KMS-11 (cell line): ENCODE data around the gene TFF3.

Experiments
- H2AFZ ChIP-seq: fragments of 200-600 bp; sonication (generic); 2 replicates; pipeline ENCODE4 v1.6.1; 2016; ENCODE audit warnings: antibody characterized with exemption, mixed run types, low read depth
- H3K27ac ChIP-seq: fragments of 200-600 bp; sonication (generic); 2 replicates; pipeline ENCODE4 v1.6.1; 2016; ENCODE audit warnings: mild to moderate bottlenecking, mixed run types
- H3K27me3 ChIP-seq: fragments of 200-600 bp; sonication (generic); 2 replicates; pipeline ENCODE4 v1.6.1; 2017; ENCODE audit warnings: mild to moderate bottlenecking, low read depth, mixed run types, moderate library complexity; ENCODE audit not compliant: insufficient read depth
- H3K36me3 ChIP-seq: fragments of 200-600 bp; sonication (generic); 2 replicates; pipeline ENCODE4 v1.6.1; 2017; ENCODE audit warnings: mild to moderate bottlenecking, mixed run types; ENCODE audit not compliant: insufficient read depth
- H3K4me1 ChIP-seq: fragments of 200-600 bp; sonication (generic); 2 replicates; pipeline ENCODE4 v1.6.1; 2016; ENCODE audit warnings: mild to moderate bottlenecking, low read depth, mixed run types; ENCODE audit not compliant: poor library complexity, severe bottlenecking
- H3K4me2 ChIP-seq: fragments of 200-600 bp; sonication (generic); 2 replicates; pipeline ENCODE4 v1.7.0; 2016; ENCODE audit warnings: mild to moderate bottlenecking, mixed run types
- H3K4me3 ChIP-seq: fragments of 200-600 bp; sonication (generic); IDR thresholded peaks from 2 replicates; pipeline ENCODE4 v1.6.1; 2017; ENCODE audit warnings: low read depth, low read length, mixed read lengths; ENCODE audit not compliant: insufficient read depth
- H3K79me2 ChIP-seq: fragments of 200-600 bp; sonication (generic); 2 replicates; pipeline ENCODE4 v1.6.1; 2016; ENCODE audit warnings: low read depth, mixed run types; ENCODE audit not compliant: insufficient read depth
- H3K9ac ChIP-seq: fragments of 200-600 bp; sonication (generic); 2 replicates; pipeline ENCODE4 v1.6.1; 2016; ENCODE audit warnings: mild to moderate bottlenecking, mixed run types
- H4K20me1 ChIP-seq: fragments of 200-600 bp; sonication (generic); 2 replicates; pipeline ENCODE4 v1.6.1; 2016; ENCODE audit warnings: mild to moderate bottlenecking, mixed run types; ENCODE audit not compliant: insufficient read depth
- TF ChIP-seq, protein P1 (sequence below): fragments of 200-600 bp; sonication (generic); conservative IDR thresholded peaks from 2 replicates; pipeline ENCODE4 v1.6.1; 2017; ENCODE audit warnings: low read depth, mild to moderate bottlenecking, antibody characterized with exemption, low read length, moderate library complexity, mixed read lengths

TFF3 gene

DNA sequence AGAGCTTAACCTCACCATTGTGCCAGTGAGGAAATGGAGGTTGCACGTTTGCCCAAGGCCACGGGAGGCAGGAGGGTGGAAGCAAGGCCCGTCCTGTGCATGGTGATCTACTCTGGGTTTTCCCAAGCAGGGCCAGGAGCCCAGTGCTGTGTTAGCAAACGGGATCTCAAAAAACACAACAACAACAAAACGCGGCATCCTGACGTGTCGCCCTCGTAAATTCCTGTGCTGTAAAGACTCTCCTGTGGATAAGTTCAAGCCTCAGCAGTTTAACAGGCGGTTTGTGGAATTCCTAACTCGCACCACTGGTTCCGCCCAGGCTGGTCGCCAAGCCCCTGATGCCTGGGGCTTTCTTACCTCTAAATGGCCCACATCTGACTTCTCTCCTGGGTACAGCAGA lies 39.1 kb downstream of the TFF3 start:
- no peak overlapping the region for H3K4me3 ChIP-seq
- no peaks in the 10 kb centered on the region for H4K20me1 ChIP-seq
- H3K4me2 ChIP-seq, result no peak overlapping the region
- no peak overlapping the region for H3K9ac ChIP-seq
- H2AFZ ChIP-seq, result no peak overlapping the region
- H3K27me3 ChIP-seq, result no peaks in the 10 kb centered on the region
- H3K4me1 ChIP-seq, result no peaks in the 10 kb centered on the region
- TF ChIP-seq, protein P1, sequence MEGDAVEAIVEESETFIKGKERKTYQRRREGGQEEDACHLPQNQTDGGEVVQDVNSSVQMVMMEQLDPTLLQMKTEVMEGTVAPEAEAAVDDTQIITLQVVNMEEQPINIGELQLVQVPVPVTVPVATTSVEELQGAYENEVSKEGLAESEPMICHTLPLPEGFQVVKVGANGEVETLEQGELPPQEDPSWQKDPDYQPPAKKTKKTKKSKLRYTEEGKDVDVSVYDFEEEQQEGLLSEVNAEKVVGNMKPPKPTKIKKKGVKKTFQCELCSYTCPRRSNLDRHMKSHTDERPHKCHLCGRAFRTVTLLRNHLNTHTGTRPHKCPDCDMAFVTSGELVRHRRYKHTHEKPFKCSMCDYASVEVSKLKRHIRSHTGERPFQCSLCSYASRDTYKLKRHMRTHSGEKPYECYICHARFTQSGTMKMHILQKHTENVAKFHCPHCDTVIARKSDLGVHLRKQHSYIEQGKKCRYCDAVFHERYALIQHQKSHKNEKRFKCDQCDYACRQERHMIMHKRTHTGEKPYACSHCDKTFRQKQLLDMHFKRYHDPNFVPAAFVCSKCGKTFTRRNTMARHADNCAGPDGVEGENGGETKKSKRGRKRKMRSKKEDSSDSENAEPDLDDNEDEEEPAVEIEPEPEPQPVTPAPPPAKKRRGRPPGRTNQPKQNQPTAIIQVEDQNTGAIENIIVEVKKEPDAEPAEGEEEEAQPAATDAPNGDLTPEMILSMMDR, result no peak
- no peak overlapping the region for H3K27ac ChIP-seq
- H3K79me2 ChIP-seq, result no peaks in the 10 kb centered on the region
- H3K36me3 ChIP-seq, result no peaks in the 10 kb centered on the region

DNA sequence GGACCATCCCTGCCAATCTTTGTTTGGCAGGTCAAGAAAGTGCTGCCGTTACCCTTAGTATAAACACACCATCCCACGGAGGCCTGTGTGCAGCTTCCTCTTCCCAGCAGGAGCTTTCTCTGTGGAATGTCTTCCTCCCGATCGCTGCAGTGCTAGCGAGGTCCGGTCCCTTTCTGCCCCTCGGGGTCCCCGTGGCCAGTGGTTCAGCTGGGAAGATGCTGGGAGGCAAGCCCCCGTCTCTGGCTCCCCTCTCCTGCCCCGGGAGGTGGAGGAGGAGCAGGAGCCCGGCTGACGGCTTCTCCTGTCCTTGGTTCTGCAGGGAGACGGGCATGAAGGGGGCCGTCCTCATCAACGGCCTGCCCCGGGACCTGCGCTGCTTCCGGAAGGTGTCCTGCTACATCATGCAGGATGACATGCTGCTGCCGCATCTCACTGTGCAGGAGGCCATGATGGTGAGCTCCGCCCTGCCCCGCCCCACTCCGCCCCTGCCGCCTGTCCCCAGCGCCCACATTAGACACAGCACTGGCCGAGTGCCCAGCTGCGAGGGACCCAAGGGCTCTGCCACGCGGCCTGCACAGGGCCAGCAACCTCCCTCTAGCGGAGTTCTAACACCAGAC lies 42.1 kb downstream of the TFF3 start:
- Histone ChIP-seq H3K4me2 (no peak overlapping the region), H3K27ac (no peak overlapping the region), H3K4me3 (no peak overlapping the region), H3K9ac (no peak overlapping the region), H3K27me3 (no peaks in the 10 kb centered on the region), H3K79me2 (no peaks in the 10 kb centered on the region), H3K36me3 (no peaks in the 10 kb centered on the region), H2AFZ (no peak overlapping the region), H3K4me1 (no peaks in the 10 kb centered on the region), H4K20me1 (no peaks in the 10 kb centered on the region)
- TF ChIP-seq, protein P1, result no peak

DNA sequence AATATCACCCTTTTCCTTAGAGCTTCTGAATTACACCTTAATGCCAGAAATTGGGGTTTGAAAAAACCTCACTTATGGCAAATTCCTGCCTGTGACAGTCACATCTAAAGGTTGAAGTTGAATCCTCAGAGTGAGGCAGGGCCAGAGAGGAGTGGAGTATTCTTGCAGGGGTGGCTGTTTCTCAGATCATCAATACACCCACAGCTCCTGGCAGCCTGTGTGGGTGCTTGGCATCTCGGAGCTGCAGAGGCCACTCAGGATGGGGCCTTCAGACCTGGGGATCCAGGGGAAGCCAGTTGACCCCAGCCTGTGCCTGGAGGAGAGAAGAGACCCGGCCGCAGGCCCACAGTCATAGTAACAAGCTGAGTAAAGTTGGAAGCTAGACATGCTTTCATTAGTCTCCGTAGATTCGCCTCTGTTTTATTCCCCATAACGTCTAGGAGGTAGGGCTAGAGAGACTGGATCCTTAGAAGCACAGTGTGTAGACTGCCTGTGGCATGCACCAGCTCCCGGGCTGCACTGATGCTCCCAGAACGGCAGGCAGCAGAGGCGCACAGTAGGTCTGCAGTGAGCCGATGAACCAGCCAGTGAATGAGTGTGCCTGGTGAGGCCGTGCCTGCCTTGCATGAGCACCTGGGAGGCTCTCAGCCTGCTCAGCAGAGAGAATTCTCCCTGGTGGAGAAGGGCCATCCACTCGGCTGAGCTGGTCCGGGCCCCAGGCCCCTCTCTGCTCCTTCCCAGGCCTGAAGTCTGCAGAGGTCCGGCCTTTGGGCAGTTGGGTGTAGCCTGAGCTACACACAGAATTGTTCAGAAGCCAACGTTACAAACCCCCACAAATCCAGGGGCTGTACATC lies 42.9 kb downstream of the TFF3 start:
- Histone ChIP-seq H3K27ac (no peak overlapping the region), H3K9ac (no peak overlapping the region), H4K20me1 (no peaks in the 10 kb centered on the region), H3K36me3 (no peaks in the 10 kb centered on the region), H3K4me1 (no peaks in the 10 kb centered on the region), H3K4me2 (no peak overlapping the region), H2AFZ (no peak overlapping the region), H3K4me3 (no peak overlapping the region), H3K79me2 (no peaks in the 10 kb centered on the region), H3K27me3 (no peaks in the 10 kb centered on the region)
- TF ChIP-seq, protein P1, result no peak

DNA sequence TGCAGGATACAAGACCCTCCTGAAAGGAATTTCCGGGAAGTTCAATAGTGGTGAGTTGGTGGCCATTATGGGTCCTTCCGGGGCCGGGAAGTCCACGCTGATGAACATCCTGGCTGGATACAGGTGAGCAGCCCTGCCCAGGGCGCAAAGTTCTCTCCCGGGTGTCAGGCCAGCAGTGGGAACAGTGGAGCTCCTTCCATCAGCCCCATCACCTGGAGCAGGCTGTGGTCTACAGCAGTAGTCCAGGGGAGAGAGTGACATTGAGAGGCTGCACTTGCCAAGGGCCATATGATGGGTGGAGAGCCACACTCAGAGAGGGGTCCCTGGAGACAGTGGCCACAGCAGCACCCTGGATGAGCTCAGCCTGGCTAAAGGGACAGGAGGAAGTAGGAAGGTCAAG lies 44.1 kb downstream of the TFF3 start:
- no peaks in the 10 kb centered on the region for H3K27me3 ChIP-seq
- H3K36me3 ChIP-seq, result no peaks in the 10 kb centered on the region
- H3K27ac ChIP-seq, result no peak overlapping the region
- H3K4me2 ChIP-seq, result no peak overlapping the region
- H3K4me3 ChIP-seq, result no peak overlapping the region
- H3K4me1 ChIP-seq, result no peaks in the 10 kb centered on the region
- no peaks in the 10 kb centered on the region for H4K20me1 ChIP-seq
- no peak overlapping the region for H3K9ac ChIP-seq
- no peak overlapping the region for H2AFZ ChIP-seq
- H3K79me2 ChIP-seq, result no peaks in the 10 kb centered on the region
- TF ChIP-seq, protein P1, result no peak
